ENCODE measurements around the gene CSNK1G1.
"Not testable (repeated sequence)": the region's sequence is repeated elsewhere in the genome, so short reads cannot be mapped to it uniquely, and the experiment has no call there.

The CSNK1G1 gene

DNA sequence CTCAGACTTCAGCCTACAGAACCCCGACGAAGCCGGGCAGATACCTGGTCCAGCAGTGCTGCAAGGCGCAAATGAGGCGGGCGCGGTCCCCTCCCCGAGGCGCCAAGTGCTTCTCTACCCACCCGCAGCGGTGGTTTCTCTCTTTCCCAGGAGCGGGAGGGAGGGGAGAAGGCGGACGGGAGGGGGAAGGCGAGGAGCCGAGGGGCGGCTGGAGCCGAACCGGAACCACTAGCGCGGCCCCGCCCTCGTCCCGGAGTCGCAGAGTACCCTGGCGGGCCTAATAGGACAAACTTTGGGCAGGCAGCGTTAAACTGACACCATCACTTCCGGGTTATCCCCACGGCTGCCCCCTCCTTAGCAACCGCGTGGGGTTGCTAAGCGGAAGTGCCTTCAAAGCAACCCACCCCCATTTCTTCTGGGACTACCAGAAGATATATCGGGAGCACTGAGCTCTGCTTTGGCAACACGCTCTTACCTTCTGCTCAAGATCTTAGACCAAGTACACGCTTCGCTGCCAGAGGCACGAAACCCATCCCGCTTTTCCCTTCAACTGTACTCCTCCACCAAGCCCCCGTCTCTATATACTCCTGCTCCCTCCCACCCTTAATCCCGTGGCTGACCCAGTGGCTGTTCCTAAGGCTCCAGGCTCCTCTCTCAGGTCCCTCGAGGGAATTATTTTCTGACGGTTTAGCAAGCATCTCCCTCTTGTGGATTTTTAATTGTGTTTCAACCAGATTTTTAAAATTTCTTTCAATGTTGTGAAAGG is at the start of gene CSNK1G1:
TSS of gene CSNK1G1 (minus strand) at position 230 of the 766 bp plus-strand sequence. CDS start 55,674 bp downstream, outside the sequence.
- Histone ChIP-seq H3K4me3 (ENCODE audit: low read depth, low read length) (peak within 1 kb of the TSS; percentile 55), H3K36me3 (peaks cover 10% of the 10 kb centered on the region), H3K9me3 (ENCODE audit: severe bottlenecking) (no peaks in the 10 kb centered on the region), H3K27ac (peak within 1 kb of the TSS; percentile 40; the same call in 1 of the 2 replicates), H3K27me3 (ENCODE audit: insufficient read depth, low read depth, severe bottlenecking) (no peaks in the 10 kb centered on the region)
- DNase-seq: peak; percentile 94
- TF ChIP-seq, protein P1, sequence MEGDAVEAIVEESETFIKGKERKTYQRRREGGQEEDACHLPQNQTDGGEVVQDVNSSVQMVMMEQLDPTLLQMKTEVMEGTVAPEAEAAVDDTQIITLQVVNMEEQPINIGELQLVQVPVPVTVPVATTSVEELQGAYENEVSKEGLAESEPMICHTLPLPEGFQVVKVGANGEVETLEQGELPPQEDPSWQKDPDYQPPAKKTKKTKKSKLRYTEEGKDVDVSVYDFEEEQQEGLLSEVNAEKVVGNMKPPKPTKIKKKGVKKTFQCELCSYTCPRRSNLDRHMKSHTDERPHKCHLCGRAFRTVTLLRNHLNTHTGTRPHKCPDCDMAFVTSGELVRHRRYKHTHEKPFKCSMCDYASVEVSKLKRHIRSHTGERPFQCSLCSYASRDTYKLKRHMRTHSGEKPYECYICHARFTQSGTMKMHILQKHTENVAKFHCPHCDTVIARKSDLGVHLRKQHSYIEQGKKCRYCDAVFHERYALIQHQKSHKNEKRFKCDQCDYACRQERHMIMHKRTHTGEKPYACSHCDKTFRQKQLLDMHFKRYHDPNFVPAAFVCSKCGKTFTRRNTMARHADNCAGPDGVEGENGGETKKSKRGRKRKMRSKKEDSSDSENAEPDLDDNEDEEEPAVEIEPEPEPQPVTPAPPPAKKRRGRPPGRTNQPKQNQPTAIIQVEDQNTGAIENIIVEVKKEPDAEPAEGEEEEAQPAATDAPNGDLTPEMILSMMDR (IDR thresholded peaks at IDR 0.05; ENCODE audit: low read depth, low read length): no peak

DNA sequence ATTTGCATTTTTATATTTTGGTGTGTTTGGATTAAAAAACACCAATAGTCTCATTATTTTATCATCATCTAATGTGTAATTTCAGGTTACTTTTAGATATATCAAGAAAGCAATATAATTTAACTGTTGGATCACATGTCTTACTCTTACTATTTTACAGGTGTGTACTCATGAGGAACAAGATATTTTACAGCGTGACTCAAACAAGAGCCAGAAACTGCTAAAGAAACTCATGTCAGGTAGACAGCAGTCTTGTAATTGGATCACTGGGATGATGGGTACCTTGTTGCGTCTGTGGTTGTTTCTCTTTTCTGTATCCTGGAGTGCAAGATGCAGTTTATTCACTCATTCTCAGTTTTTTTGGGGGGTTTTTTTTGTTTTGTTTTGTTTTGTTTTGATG is 44.6 kb upstream of the CSNK1G1 start:
- Histone ChIP-seq H3K36me3 (peaks cover 33% of the 10 kb centered on the region), H3K9me3 (ENCODE audit: severe bottlenecking) (no peaks in the 10 kb centered on the region), H3K27ac (no peak overlapping the region), H3K27me3 (ENCODE audit: insufficient read depth, low read depth, severe bottlenecking) (no peaks in the 10 kb centered on the region), H3K4me3 (ENCODE audit: low read depth, low read length) (no peak overlapping the region)
- TF ChIP-seq, protein P1 (IDR thresholded peaks at IDR 0.05; ENCODE audit: low read depth, low read length): no peak
- no peak for DNase-seq

DNA sequence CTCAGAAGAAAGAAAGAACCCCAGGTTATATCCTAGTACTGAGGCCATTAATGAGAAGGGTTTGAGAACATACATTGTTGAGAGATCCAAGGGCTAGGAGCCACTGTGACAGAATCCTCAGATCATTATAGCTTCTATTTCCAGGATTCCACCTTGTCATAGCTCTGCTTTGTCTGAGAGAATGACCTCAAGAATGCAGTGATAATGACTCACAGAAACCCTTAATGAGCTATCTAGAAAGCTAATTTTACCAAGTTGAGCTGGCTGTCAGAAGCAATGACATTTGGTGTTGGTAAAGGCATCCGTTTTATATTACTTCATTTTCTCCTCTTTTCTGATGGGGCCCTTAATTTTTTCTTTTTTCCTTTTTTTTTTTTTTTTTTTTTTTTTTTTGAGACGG is 42.6 kb upstream of the CSNK1G1 start:
- Histone ChIP-seq H3K36me3 (peaks cover 37% of the 10 kb centered on the region), H3K4me3 (ENCODE audit: low read depth, low read length) (no peak overlapping the region), H3K27ac (no peak overlapping the region), H3K27me3 (ENCODE audit: insufficient read depth, low read depth, severe bottlenecking) (no peaks in the 10 kb centered on the region), H3K9me3 (ENCODE audit: severe bottlenecking) (no peaks in the 10 kb centered on the region)
- TF ChIP-seq, protein P1 (IDR thresholded peaks at IDR 0.05; ENCODE audit: low read depth, low read length): no peak
- DNase-seq: no peak

DNA sequence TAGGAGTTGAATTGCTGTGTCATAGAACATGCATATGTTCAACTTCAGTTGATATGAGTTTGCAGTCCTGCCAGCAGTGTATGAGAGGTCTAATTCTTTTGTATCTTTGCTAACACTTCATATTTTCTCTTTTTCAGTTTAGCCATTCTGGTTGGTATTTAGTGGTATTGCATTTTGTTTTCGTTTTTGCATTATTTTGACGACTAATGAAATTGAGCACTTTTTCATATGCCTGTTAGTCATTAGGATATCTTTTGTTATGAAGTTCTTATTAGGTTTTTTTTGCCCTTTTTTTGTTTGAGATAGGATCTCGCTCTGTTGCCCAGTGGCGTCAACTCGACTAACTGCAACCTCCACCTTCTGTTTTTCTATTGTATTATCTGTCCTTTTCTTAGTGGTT is 40.8 kb upstream of the CSNK1G1 start:
- peaks cover 37% of the 10 kb centered on the region for H3K36me3 ChIP-seq
- no peaks in the 10 kb centered on the region for H3K9me3 ChIP-seq (ENCODE audit: severe bottlenecking)
- no peak overlapping the region for H3K27ac ChIP-seq

DNA sequence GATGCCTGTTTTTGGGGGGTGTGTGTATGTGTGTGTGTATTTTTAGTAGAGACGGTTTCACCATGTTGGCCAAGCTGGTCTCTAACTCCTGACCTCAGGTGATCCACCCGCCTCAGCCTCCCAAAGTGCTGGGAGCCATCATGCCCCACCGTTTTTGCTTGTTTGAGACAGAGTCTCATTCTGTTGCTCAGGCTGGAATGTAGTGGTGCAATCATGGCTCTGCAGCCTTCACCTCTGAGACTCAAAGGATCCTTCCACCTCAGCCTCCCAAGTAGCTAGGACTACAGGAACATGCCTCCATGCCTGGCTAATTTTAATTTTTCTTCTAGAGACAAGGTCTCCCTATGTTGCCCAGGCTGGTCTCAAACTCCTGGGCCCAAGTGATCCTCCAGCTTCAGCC is 36.5 kb upstream of the CSNK1G1 start:
- H3K27me3 ChIP-seq (ENCODE audit: insufficient read depth, low read depth, severe bottlenecking); DNase-seq; H3K9me3 ChIP-seq (ENCODE audit: severe bottlenecking); H3K27ac ChIP-seq; H3K4me3 ChIP-seq (ENCODE audit: low read depth, low read length): not testable (repeated sequence)
- peaks cover 22% of the 10 kb centered on the region for H3K36me3 ChIP-seq

More for the DNA sequence above, 40.8 kb upstream of the CSNK1G1 start:
- TF ChIP-seq, protein P1 (IDR thresholded peaks at IDR 0.05; ENCODE audit: low read depth, low read length): no peak
- Histone ChIP-seq H3K4me3 (ENCODE audit: low read depth, low read length) (no peak overlapping the region), H3K27me3 (ENCODE audit: insufficient read depth, low read depth, severe bottlenecking) (no peaks in the 10 kb centered on the region)
- no peak for DNase-seq

DNA sequence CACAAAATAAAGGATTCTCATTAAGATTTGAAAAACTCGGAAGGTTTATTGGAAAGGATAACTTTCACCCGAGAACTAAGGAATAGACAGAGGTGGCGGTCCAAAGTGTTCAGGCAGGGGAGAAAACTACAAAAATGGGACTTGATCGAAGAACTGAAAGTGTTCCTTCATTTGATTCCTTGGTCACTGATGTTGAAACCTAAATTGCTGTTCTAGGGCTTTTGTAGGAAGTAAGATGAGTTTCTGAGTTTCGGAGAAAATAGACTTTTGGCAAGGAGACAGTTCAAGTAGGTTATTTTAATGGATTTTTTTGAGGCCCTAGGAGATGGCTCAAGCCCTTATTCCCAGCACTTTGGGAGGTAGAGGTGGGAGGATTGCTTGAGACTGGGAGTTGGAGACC is 33.1 kb upstream of the CSNK1G1 start:
- Histone ChIP-seq H3K4me3 (ENCODE audit: low read depth, low read length) (no peak overlapping the region), H3K36me3 (peaks cover 5% of the 10 kb centered on the region), H3K27ac (no peak overlapping the region)

More for the DNA sequence above, 33.1 kb upstream of the CSNK1G1 start:
- TF ChIP-seq, protein P1 (IDR thresholded peaks at IDR 0.05; ENCODE audit: low read depth, low read length): no peak
- Histone ChIP-seq H3K9me3 (ENCODE audit: severe bottlenecking) (no peaks in the 10 kb centered on the region), H3K27me3 (ENCODE audit: insufficient read depth, low read depth, severe bottlenecking) (no peaks in the 10 kb centered on the region)
- DNase-seq: no peak

Data from WERI-Rb-1 (cell line).